ENCODE measurements around the gene C1orf210. TPM values are rescaled to one million over a fixed set of nuclear protein-coding genes. Genes with fewer than 3 reads are reported as not detected.

Gene C1orf210
- total RNA-seq, 6 donors from 2014 or later = 12.5 to 38.3 (median 27.1) TPM

DNA sequence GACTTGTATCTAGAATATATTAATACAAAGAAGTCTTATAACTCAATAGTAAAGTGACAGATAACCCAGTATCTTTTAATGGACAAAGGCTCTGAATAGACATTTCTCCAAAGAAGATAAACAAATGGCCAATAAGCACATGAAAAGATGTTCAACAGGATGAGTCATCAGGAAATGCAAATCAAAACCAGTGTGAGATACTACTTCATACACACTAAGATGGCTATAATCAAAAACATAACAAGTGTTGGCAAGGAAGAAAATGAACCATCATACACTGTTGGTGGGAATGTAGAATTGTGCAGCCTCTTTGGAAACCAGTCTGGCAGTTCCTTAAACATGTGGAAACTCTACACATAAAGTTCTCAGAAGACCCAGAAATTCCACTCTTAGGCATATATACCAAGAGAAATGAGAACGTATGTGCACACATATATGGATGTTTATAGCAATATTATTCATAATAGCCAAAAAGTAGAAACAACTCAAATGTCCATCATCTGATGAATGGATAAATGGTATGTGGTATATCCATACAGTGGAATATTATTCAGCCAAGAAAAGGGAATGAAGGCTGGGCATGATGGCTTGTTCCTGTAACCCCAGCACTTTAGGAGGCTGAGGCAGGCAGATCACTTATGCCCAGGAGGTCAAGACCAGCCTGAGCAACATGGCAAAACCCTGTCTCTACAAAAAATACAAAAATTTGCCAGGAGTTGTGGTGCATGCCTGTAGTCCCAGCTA is 42.3 kb upstream of the C1orf210 start:
- Histone ChIP-seq H3K9me3 (peaks cover 0 to 5% (median 2%) of the 10 kb centered on the region in 4 donors), H3K27ac (no peak overlapping the region), H3K4me1 (peaks cover 3 to 16% (median 13%) of the 10 kb centered on the region in 4 donors), H3K27me3 (no peaks in the 10 kb centered on the region), H3K4me3 (no peak overlapping the region), H3K36me3 (peaks cover 0 to 6% (median 0%) of the 10 kb centered on the region in 4 donors)
- TF ChIP-seq EP300 (IDR thresholded peaks at IDR 0.05) = no peak
- TF ChIP-seq CTCF (IDR thresholded peaks at IDR 0.05) = no peak
- TF ChIP-seq POLR2AphosphoS5 (IDR thresholded peaks at IDR 0.05) = no peak
- no peak for TF ChIP-seq POLR2A (IDR thresholded peaks at IDR 0.05)
- WGBS, 2 donors = 94 to 100% methylated on average over 1 of the region's 1 CpG
- ATAC-seq (ENCODE audit: low FRiP score in 2 of 2) (no peak), DNase-seq (no peak)

DNA sequence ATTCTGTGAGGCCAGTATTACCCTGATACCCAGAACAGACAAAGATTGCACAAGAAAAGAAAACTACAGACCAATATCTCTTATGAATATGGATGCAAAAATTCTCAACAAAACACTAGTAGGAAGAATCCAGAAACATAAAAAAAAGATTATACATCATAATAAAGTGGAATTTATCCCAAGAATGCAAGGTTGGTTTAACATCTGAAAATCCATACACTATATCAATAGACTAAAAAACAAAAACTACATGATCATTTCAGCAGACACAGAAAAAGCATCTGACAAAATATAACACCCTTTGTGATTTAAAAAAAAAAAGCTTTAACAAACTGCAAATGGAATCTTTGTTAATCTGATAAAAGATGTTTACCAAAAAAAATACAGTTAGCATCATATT is 40.0 kb upstream of the C1orf210 start:
- Histone ChIP-seq H3K4me3 (no peak overlapping the region), H3K9me3 (peaks cover 0 to 5% (median 2%) of the 10 kb centered on the region in 4 donors), H3K4me1 (peaks cover 3 to 9% (median 7%) of the 10 kb centered on the region in 4 donors), H3K27me3 (no peaks in the 10 kb centered on the region), H3K27ac (no peak overlapping the region), H3K36me3 (peaks cover 0 to 27% (median 7%) of the 10 kb centered on the region in 4 donors)
- TF ChIP-seq POLR2A (IDR thresholded peaks at IDR 0.05) (no peak), CTCF (IDR thresholded peaks at IDR 0.05) (no peak), POLR2AphosphoS5 (IDR thresholded peaks at IDR 0.05) (no peak), EP300 (IDR thresholded peaks at IDR 0.05) (no peak)
- ATAC-seq (ENCODE audit: low FRiP score in 2 of 2) (no peak), DNase-seq (no peak)

DNA sequence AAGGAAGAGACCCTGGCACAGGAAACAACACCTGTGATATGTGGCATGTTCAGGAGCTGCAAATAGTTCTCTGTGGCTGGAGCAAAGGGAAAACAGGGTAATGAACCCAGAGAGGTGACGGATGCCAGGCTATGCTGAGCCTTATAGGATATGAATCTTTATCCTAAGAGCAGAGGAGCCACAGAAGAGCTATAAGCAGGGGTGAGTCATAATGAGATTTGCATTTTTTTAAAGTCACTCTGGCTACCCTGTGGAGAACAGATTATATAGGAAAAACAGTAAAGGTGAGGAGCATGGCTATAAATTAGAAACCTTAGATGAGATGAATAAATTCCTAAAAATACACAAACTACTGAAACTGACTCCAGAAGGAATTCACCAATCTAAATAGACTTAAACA is 39.4 kb upstream of the C1orf210 start:
- H3K4me1 ChIP-seq = peaks cover 1 to 6% (median 3%) of the 10 kb centered on the region in 4 donors
- WGBS, 2 donors = 85 to 93% methylated on average over 1 of the region's 1 CpG

GRCh38 chr1:43322506-43322905 is 37.1 kb upstream of the C1orf210 start:
- H3K4me1 ChIP-seq = no peaks in the 10 kb centered on the region
- 93% methylated on average over 5 of the region's 5 CpGs for WGBS, 2 donors
- H3K4me3 ChIP-seq = no peak overlapping the region
- DNase-seq (no peak), ATAC-seq (ENCODE audit: low FRiP score in 2 of 2) (no peak)
- no peak for TF ChIP-seq EP300 (IDR thresholded peaks at IDR 0.05)
- TF ChIP-seq POLR2AphosphoS5 (IDR thresholded peaks at IDR 0.05) = no peak
- no peak for TF ChIP-seq POLR2A (IDR thresholded peaks at IDR 0.05)
- no peak for TF ChIP-seq CTCF (IDR thresholded peaks at IDR 0.05)
- H3K27ac ChIP-seq = no peak overlapping the region
- peaks cover 0 to 46% (median 15%) of the 10 kb centered on the region in 4 donors for H3K36me3 ChIP-seq
- no peaks in the 10 kb centered on the region for H3K27me3 ChIP-seq
- peaks cover 0 to 3% (median 0%) of the 10 kb centered on the region in 4 donors for H3K9me3 ChIP-seq

More for the DNA sequence above, 39.4 kb upstream of the C1orf210 start:
- Histone ChIP-seq H3K9me3 (peaks cover 0 to 5% (median 2%) of the 10 kb centered on the region in 4 donors), H3K27me3 (no peaks in the 10 kb centered on the region), H3K4me3 (no peak overlapping the region), H3K36me3 (peaks cover 0 to 30% (median 8%) of the 10 kb centered on the region in 4 donors), H3K27ac (no peak overlapping the region)
- no peak for DNase-seq
- TF ChIP-seq CTCF (IDR thresholded peaks at IDR 0.05) (no peak), POLR2A (IDR thresholded peaks at IDR 0.05) (no peak), EP300 (IDR thresholded peaks at IDR 0.05) (no peak), POLR2AphosphoS5 (IDR thresholded peaks at IDR 0.05) (no peak)
- ATAC-seq (ENCODE audit: low FRiP score in 2 of 2) = no peak
